H1 (cell line): ENCODE results near the gene FAM13C.

Experiments
- CTCF ChIP-seq, 3 experiments: IDR thresholded peaks; 1 replicate in 2 of 3; 2 replicates in 1 of 3; pipeline versions ENCODE4 v1.5.1 to v1.6.1; 2011; ENCODE audit warnings: low read length in 3 of 3, mild to moderate bottlenecking in 3 of 3, inconsistent platforms in 2 of 3, low read depth in 1 of 3, moderate library complexity in 1 of 3; ENCODE audit not compliant: insufficient read depth in 1 of 3; ENCODE audit errors: control extremely low read depth in 1 of 3
- E2F6 ChIP-seq: IDR thresholded peaks from 2 replicates; pipeline ENCODE4 v1.6.1; 2012; ENCODE audit warnings: inconsistent platforms
- SIN3A ChIP-seq, 2 experiments: IDR thresholded peaks in 1 of 2; conservative IDR thresholded peaks in 1 of 2; 2 replicates each; pipeline ENCODE4 v1.6.1; 2011 to 2012; ENCODE audit warnings: low read length in 2 of 2, improper control_type of control experiment in 1 of 2, low read depth in 1 of 2, mild to moderate bottlenecking in 1 of 2
- TCF12 ChIP-seq: IDR thresholded peaks from 2 replicates; pipeline ENCODE4 v1.6.1; 2011; ENCODE audit warnings: low read depth, mild to moderate bottlenecking, low read length

DNA sequence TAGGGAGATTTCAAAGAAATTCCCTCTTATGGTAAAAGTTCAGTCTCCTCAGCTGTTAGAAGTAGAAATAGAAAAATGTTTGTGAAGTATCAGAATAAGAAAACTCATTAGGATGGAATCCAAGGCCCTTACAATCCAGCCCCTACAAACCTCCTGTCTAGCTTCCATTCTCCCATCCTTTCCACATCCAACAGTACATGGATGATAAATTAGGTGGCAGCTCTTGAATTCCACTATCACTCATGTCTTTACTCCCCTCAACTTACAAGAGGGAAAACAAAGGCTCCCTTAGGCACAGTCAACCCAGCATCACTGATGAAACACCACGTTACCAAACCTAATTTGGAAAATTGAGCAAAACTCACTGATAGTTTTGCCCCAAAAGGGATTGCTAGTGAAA is 23.0 kb downstream of the FAM13C start:
- TF ChIP-seq SIN3A (conservative IDR thresholded peaks at IDR 0.05 in 1 of 2, IDR thresholded peaks at IDR 0.05 in 1 of 2; ENCODE audit: low read depth in 1 of 2, low read length in 2 of 2), result no peak
- TF ChIP-seq E2F6, result no peak
- TF ChIP-seq TCF12, result no peak
- TF ChIP-seq CTCF (IDR thresholded peaks at IDR 0.05; ENCODE audit: control extremely low read depth in 1 of 3, insufficient read depth in 1 of 3, low read depth in 1 of 3, low read length in 3 of 3), result no peak
